ENCODE results near the gene SINHCAF. TPM values are rescaled to one million over a fixed set of nuclear protein-coding genes. Genes with fewer than 3 reads are reported as not detected.

The SINHCAF gene
- total and polyA plus RNA-seq, 2 experiments from 2014 or later: 581 to 686 TPM

- TF ChIP-seq, protein P1, sequence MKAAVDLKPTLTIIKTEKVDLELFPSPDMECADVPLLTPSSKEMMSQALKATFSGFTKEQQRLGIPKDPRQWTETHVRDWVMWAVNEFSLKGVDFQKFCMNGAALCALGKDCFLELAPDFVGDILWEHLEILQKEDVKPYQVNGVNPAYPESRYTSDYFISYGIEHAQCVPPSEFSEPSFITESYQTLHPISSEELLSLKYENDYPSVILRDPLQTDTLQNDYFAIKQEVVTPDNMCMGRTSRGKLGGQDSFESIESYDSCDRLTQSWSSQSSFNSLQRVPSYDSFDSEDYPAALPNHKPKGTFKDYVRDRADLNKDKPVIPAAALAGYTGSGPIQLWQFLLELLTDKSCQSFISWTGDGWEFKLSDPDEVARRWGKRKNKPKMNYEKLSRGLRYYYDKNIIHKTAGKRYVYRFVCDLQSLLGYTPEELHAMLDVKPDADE (IDR thresholded peaks at IDR 0.05): no peak
- TF ChIP-seq CREB1 (CRISPR knock-in tag; IDR thresholded peaks at IDR 0.05; ENCODE audit: low read depth) (no peak), STAT1 (IDR thresholded peaks at IDR 0.05; ENCODE audit: unreplicated experiment) (no peak)
Measured at GRCh38 chr12:31279390-31279924, 46.5 kb downstream of the SINHCAF start (continued).

GRCh38 chr12:31278832-31279231, 47.1 kb downstream of the SINHCAF start:
- no peaks in the 10 kb centered on the region for H3K9me2 ChIP-seq (ENCODE audit: insufficient read depth)
- no peaks in the 10 kb centered on the region for H3K4me1 ChIP-seq (ENCODE audit: insufficient read depth)
- peaks cover 55% of the 10 kb centered on the region for H3K36me3 Mint-ChIP-seq (ENCODE audit: low read depth)
- H2AFZ ChIP-seq: no peak overlapping the region
- H3K27me3 ChIP-seq (ENCODE audit: insufficient read depth): no peaks in the 10 kb centered on the region
- H4K20me1 ChIP-seq (replicated peaks; ENCODE audit: insufficient read depth): peaks cover 14% of the 10 kb centered on the region
- TF ChIP-seq, protein P2, sequence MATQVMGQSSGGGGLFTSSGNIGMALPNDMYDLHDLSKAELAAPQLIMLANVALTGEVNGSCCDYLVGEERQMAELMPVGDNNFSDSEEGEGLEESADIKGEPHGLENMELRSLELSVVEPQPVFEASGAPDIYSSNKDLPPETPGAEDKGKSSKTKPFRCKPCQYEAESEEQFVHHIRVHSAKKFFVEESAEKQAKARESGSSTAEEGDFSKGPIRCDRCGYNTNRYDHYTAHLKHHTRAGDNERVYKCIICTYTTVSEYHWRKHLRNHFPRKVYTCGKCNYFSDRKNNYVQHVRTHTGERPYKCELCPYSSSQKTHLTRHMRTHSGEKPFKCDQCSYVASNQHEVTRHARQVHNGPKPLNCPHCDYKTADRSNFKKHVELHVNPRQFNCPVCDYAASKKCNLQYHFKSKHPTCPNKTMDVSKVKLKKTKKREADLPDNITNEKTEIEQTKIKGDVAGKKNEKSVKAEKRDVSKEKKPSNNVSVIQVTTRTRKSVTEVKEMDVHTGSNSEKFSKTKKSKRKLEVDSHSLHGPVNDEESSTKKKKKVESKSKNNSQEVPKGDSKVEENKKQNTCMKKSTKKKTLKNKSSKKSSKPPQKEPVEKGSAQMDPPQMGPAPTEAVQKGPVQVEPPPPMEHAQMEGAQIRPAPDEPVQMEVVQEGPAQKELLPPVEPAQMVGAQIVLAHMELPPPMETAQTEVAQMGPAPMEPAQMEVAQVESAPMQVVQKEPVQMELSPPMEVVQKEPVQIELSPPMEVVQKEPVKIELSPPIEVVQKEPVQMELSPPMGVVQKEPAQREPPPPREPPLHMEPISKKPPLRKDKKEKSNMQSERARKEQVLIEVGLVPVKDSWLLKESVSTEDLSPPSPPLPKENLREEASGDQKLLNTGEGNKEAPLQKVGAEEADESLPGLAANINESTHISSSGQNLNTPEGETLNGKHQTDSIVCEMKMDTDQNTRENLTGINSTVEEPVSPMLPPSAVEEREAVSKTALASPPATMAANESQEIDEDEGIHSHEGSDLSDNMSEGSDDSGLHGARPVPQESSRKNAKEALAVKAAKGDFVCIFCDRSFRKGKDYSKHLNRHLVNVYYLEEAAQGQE (IDR thresholded peaks at IDR 0.05; ENCODE audit: unreplicated experiment): no peak
- TF ChIP-seq, protein P1 (IDR thresholded peaks at IDR 0.05): no peak
- TF ChIP-seq ZNF462 (CRISPR knock-in tag; IDR thresholded peaks at IDR 0.05) (no peak), JUNB (IDR thresholded peaks at IDR 0.05; ENCODE audit: unreplicated experiment) (no peak), POLR2AphosphoS5 (IDR thresholded peaks at IDR 0.05; ENCODE audit: low read depth) (no peak), CREB1 (CRISPR knock-in tag; IDR thresholded peaks at IDR 0.05; ENCODE audit: low read depth) (no peak), ZNF331 (CRISPR knock-in tag; IDR thresholded peaks at IDR 0.05; ENCODE audit: low read depth) (no peak), ZNF114 (CRISPR knock-in tag; IDR thresholded peaks at IDR 0.05) (no peak), EZH2 (IDR thresholded peaks at IDR 0.05; ENCODE audit: low read depth, unreplicated experiment) (no peak)
- H3K4me3 ChIP-seq: no peak overlapping the region
- H3K27ac Mint-ChIP-seq: peak overlapping the region; percentile 29; the same call in 1 of the 2 replicates
- H3K4me3 Mint-ChIP-seq: no peak overlapping the region
- H3K36me3 ChIP-seq (ENCODE audit: insufficient read depth): peaks cover 32% of the 10 kb centered on the region
- no peak for DNase-seq (ENCODE audit: low spot score)
- H3K9me3 Mint-ChIP-seq: no peaks in the 10 kb centered on the region; the same call in 2 of the 3 replicates
- H3K27me3 Mint-ChIP-seq (ENCODE audit: insufficient read depth, low read depth, poor library complexity): peaks cover 10% of the 10 kb centered on the region
- peak overlapping the region; percentile 16; the same call in 1 of the 2 replicates for H3K27ac ChIP-seq (ENCODE audit: low read depth)
- peaks cover 8% of the 10 kb centered on the region for H3K4me1 Mint-ChIP-seq
- H3K79me2 ChIP-seq (replicated peaks; ENCODE audit: insufficient read depth): peaks cover 21% of the 10 kb centered on the region; the same call in 1 of the 2 replicates
- peaks cover 26% of the 10 kb centered on the region for H3F3A ChIP-seq (replicated peaks; ENCODE audit: low read depth)
- no peak overlapping the region for H3K4me2 ChIP-seq
- peak; percentile 39 for ATAC-seq
